ENCODE measurements around the gene VPS18.

Gene VPS18

DNA sequence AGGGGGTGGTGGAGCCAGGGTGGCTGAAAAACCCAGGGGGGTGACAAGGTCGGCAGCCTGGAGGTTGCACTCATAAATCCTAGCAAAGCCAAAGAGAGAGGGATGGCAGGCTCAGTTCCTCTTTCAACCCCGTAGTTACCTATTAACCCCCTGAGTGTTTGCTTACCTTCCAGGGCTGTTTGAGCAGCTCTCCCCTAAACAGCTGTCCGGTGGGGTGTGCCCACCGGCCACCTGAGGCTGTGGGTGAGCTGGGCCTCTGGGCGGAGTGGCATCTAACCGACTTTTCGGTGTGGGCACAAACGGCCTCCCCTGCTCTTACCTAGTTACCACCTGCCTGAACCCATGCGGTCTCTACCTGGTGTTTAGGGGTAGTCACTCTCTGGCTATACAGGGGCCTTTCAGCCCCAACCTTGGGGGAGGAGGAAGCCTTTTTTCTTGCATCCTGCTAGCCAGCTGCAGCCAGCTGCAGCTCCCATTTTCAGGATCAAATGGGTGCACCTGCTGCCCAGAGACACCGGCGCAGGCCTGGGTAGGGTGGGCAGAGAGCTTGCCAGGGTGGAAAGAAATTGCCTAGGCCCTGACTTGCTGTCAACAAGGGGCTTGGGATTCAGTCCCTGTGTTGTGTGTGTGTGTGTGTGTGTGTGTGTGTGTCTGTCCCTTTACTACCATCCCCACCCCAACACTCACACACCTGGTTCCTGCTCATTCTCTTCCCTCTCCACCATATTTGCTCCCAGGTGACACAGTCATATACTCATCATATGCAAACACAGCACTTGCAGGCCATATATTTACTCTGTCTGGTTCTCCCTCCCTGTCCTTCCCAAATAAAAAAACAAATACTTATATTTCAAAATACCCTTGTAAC lies 38.6 kb downstream of the VPS18 start:
- H3K27ac ChIP-seq (ENCODE audit: low read depth, low read length), result no peak overlapping the region
- no peak overlapping the region for H3K4me2 ChIP-seq (ENCODE audit: low read length)
- no peaks in the 10 kb centered on the region for H3K9me3 ChIP-seq (ENCODE audit: control insufficient read depth, insufficient read depth, low read length)
- no peaks in the 10 kb centered on the region for H3K9me2 ChIP-seq (replicated peaks; ENCODE audit: control insufficient read depth, low read length)
- no peak overlapping the region for H3K4me3 ChIP-seq (ENCODE audit: low read length)
- TF ChIP-seq, protein P1, sequence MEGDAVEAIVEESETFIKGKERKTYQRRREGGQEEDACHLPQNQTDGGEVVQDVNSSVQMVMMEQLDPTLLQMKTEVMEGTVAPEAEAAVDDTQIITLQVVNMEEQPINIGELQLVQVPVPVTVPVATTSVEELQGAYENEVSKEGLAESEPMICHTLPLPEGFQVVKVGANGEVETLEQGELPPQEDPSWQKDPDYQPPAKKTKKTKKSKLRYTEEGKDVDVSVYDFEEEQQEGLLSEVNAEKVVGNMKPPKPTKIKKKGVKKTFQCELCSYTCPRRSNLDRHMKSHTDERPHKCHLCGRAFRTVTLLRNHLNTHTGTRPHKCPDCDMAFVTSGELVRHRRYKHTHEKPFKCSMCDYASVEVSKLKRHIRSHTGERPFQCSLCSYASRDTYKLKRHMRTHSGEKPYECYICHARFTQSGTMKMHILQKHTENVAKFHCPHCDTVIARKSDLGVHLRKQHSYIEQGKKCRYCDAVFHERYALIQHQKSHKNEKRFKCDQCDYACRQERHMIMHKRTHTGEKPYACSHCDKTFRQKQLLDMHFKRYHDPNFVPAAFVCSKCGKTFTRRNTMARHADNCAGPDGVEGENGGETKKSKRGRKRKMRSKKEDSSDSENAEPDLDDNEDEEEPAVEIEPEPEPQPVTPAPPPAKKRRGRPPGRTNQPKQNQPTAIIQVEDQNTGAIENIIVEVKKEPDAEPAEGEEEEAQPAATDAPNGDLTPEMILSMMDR (IDR thresholded peaks at IDR 0.05; ENCODE audit: low read depth, low read length, poor library complexity, severe bottlenecking), result no peak
- TF ChIP-seq EZH2phosphoT487 (IDR thresholded peaks at IDR 0.05; ENCODE audit: borderline replicate concordance, low read length), result no peak
- no peaks in the 10 kb centered on the region for H3F3A ChIP-seq (ENCODE audit: control insufficient read depth, insufficient read depth)
- peaks cover 40% of the 10 kb centered on the region for H3K27me3 ChIP-seq (ENCODE audit: control insufficient read depth, low read length)
- no peaks in the 10 kb centered on the region for H4K20me1 ChIP-seq (ENCODE audit: control insufficient read depth, insufficient read depth, low read depth, low read length)
- no peaks in the 10 kb centered on the region for H3K79me2 ChIP-seq (ENCODE audit: control insufficient read depth, low read length)
- H3K4me1 ChIP-seq (ENCODE audit: control insufficient read depth, low read length), result peaks cover 49% of the 10 kb centered on the region
- no peaks in the 10 kb centered on the region for H3K36me3 ChIP-seq (ENCODE audit: control insufficient read depth, low read length)

DNA sequence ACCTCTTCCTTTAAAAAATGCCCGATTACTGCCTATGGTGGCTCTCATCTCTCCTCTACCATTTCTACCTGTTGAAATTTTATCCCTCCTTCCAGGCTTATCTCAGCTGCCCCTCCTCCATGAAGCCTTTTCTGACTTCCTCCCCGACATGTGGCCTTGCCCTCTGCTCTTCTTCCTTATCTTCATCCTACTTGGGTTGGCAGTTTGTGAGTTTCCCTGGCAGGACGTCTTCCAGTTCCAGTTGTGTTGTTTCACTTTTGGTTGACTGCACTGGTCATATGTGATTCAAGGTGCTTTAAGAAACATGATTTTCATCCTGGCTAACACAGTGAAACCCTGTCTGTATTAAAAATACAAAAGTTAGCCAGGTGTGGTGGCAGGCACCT lies 39.3 kb downstream of the VPS18 start:
- no peaks in the 10 kb centered on the region for H3K79me2 ChIP-seq (ENCODE audit: control insufficient read depth, low read length)
- H3K9me2 ChIP-seq (replicated peaks; ENCODE audit: control insufficient read depth, low read length), result no peaks in the 10 kb centered on the region
- H3K4me3 ChIP-seq (ENCODE audit: low read length), result no peak overlapping the region
- no peaks in the 10 kb centered on the region for H3K9me3 ChIP-seq (ENCODE audit: control insufficient read depth, insufficient read depth, low read length)
- H3F3A ChIP-seq (ENCODE audit: control insufficient read depth, insufficient read depth), result no peaks in the 10 kb centered on the region
- H3K27ac ChIP-seq (ENCODE audit: low read depth, low read length), result no peak overlapping the region
- H4K20me1 ChIP-seq (ENCODE audit: control insufficient read depth, insufficient read depth, low read depth, low read length), result no peaks in the 10 kb centered on the region
- no peaks in the 10 kb centered on the region for H3K36me3 ChIP-seq (ENCODE audit: control insufficient read depth, low read length)
- peaks cover 43% of the 10 kb centered on the region for H3K4me1 ChIP-seq (ENCODE audit: control insufficient read depth, low read length)
- H3K4me2 ChIP-seq (ENCODE audit: low read length), result no peak overlapping the region
- H3K27me3 ChIP-seq (ENCODE audit: control insufficient read depth, low read length), result peaks cover 34% of the 10 kb centered on the region
- TF ChIP-seq, protein P1 (IDR thresholded peaks at IDR 0.05; ENCODE audit: low read depth, low read length, poor library complexity, severe bottlenecking), result no peak
- no peak for TF ChIP-seq EZH2phosphoT487 (IDR thresholded peaks at IDR 0.05; ENCODE audit: borderline replicate concordance, low read length)

DNA sequence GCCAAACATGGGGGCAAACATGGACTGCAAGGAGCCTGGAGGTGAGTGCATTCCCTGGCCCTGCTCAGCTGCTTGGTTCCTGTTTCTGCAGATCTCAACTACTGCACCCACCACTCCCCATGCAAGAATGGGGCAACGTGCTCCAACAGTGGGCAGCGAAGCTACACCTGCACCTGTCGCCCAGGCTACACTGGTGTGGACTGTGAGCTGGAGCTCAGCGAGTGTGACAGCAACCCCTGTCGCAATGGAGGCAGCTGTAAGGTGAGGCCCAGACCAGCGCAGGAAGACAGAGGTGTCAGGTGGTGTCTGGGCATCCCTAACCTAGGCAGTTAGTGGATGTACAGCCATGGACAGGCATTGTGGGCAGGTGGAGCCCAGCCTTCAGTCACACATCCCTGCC lies 40.2 kb downstream of the VPS18 start:
- H3F3A ChIP-seq (ENCODE audit: control insufficient read depth, insufficient read depth), result no peaks in the 10 kb centered on the region
- H3K27ac ChIP-seq (ENCODE audit: low read depth, low read length), result no peak overlapping the region
- H3K9me3 ChIP-seq (ENCODE audit: control insufficient read depth, insufficient read depth, low read length), result no peaks in the 10 kb centered on the region
- no peaks in the 10 kb centered on the region for H4K20me1 ChIP-seq (ENCODE audit: control insufficient read depth, insufficient read depth, low read depth, low read length)
- H3K4me1 ChIP-seq (ENCODE audit: control insufficient read depth, low read length), result peaks cover 33% of the 10 kb centered on the region
- no peak overlapping the region for H3K4me3 ChIP-seq (ENCODE audit: low read length)
- peaks cover 24% of the 10 kb centered on the region for H3K27me3 ChIP-seq (ENCODE audit: control insufficient read depth, low read length)
- H3K36me3 ChIP-seq (ENCODE audit: control insufficient read depth, low read length), result no peaks in the 10 kb centered on the region
- TF ChIP-seq EZH2phosphoT487 (IDR thresholded peaks at IDR 0.05; ENCODE audit: borderline replicate concordance, low read length), result no peak
- TF ChIP-seq, protein P1 (IDR thresholded peaks at IDR 0.05; ENCODE audit: low read depth, low read length, poor library complexity, severe bottlenecking), result no peak
- H3K9me2 ChIP-seq (replicated peaks; ENCODE audit: control insufficient read depth, low read length), result no peaks in the 10 kb centered on the region
- no peaks in the 10 kb centered on the region for H3K79me2 ChIP-seq (ENCODE audit: control insufficient read depth, low read length)
- no peak overlapping the region for H3K4me2 ChIP-seq (ENCODE audit: low read length)

All from DOHH2 (cell line).